Measurements from ENCODE around the gene HIVEP2.

Gene HIVEP2

GRCh38 chr6:142918339-142919042, 26.5 kb downstream of the HIVEP2 start:
- DNase-seq (ENCODE audit: low read depth in 2 of 2), result no peak

GRCh38 chr6:142916881-142917280, 28.1 kb downstream of the HIVEP2 start:
- no peak for DNase-seq (ENCODE audit: low read depth in 2 of 2)

- no peak for DNase-seq (ENCODE audit: low read depth in 2 of 2)
Measured at GRCh38 chr6:142914937-142915697, 29.9 kb downstream of the HIVEP2 start.

- no peak for DNase-seq (ENCODE audit: low read depth in 2 of 2)
Measured at GRCh38 chr6:142914369-142914768, 30.6 kb downstream of the HIVEP2 start.

- no peak for DNase-seq (ENCODE audit: low read depth in 2 of 2)
Measured at GRCh38 chr6:142913511-142914047, 31.4 kb downstream of the HIVEP2 start.

GRCh38 chr6:142913036-142913510, 31.9 kb downstream of the HIVEP2 start:
- no peak for DNase-seq (ENCODE audit: low read depth in 2 of 2)

- DNase-seq (ENCODE audit: low read depth in 2 of 2), result no peak
Measured at GRCh38 chr6:142912125-142912524, 32.9 kb downstream of the HIVEP2 start.

- DNase-seq (ENCODE audit: low read depth in 2 of 2), result no peak
Measured at GRCh38 chr6:142911430-142911829, 33.5 kb downstream of the HIVEP2 start.

- no peak for DNase-seq (ENCODE audit: low read depth in 2 of 2)
Measured at GRCh38 chr6:142909686-142910085, 35.3 kb downstream of the HIVEP2 start.

GRCh38 chr6:142908235-142908634, 36.7 kb downstream of the HIVEP2 start:
- DNase-seq (ENCODE audit: low read depth in 2 of 2), result no peak

GRCh38 chr6:142907544-142907943, 37.4 kb downstream of the HIVEP2 start:
- no peak for DNase-seq (ENCODE audit: low read depth in 2 of 2)

GRCh38 chr6:142906945-142907470, 38.0 kb downstream of the HIVEP2 start:
- no peak for DNase-seq (ENCODE audit: low read depth in 2 of 2)

- no peak for DNase-seq (ENCODE audit: low read depth in 2 of 2)
Measured at GRCh38 chr6:142903812-142904211, 41.2 kb downstream of the HIVEP2 start.

GRCh38 chr6:142902636-142903053, 42.3 kb downstream of the HIVEP2 start:
- DNase-seq (ENCODE audit: low read depth in 2 of 2), result peak; percentile 43 to 58

GRCh38 chr6:142901611-142902010, 43.4 kb downstream of the HIVEP2 start:
- DNase-seq (ENCODE audit: low read depth in 2 of 2), result no peak

GRCh38 chr6:142900227-142900971, 44.6 kb downstream of the HIVEP2 start:
- DNase-seq (ENCODE audit: low read depth in 2 of 2), result no peak

GRCh38 chr6:142898927-142899895, 45.8 kb downstream of the HIVEP2 start:
- DNase-seq (ENCODE audit: low read depth in 2 of 2), result no peak

- DNase-seq (ENCODE audit: low read depth in 2 of 2), result no peak
Measured at GRCh38 chr6:142897659-142898058, 47.3 kb downstream of the HIVEP2 start.

- DNase-seq (ENCODE audit: low read depth in 2 of 2), result no peak
Measured at GRCh38 chr6:142896732-142897131, 48.2 kb downstream of the HIVEP2 start.

- DNase-seq (ENCODE audit: low read depth in 2 of 2), result no peak
Measured at GRCh38 chr6:142893088-142893487, 51.9 kb downstream of the HIVEP2 start.
